ENCODE results near the gene ULK3. TPM values are rescaled to one million over a fixed set of nuclear protein-coding genes. Genes with fewer than 3 reads are reported as not detected.

ULK3 gene
- total and polyA plus RNA-seq, 2 donors (not counting 3 experiments of a cell fraction or from before 2014, with no cell fraction given), result 36.0 to 48.6 TPM

DNA sequence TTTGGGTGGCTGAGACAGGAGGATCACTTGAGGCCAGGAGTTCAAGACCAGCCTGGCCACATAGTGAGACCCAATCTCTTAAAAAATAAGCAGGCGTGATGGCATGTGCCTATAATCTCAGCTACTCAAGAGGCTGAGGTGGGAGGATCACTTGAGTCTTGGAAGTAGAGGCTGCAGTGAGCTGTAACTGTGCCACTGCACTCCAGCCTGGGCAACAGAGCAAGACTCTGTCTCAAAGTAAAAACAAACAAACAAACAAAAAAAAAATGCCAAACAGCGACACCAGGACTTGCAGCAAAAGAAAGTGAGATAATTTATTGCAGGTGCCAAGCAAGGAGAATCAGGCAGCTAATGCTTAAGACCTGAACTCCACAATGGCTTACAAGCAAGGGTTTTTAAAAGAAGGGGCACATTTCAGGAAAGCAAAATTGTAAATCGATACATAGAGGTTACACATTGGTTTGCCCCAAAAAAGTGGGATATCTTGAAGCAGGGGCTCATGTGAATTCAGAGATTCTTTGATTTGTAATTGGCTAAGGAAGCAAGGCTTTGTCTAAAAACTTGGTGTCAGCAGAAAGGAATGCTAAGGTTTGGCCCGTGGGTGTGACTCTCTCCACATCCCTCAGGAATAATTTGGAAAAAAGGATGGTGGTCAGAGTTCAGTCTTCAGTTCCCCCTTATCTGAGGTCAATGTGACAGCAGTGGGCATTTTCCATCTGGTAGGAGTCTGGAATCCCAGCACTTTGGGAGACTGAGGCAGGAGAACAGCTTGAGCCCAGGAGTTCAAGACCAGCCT is 41.7 kb upstream of the ULK3 start:
- Histone ChIP-seq H2AFZ (ENCODE audit: low read depth, low read length) (no peak overlapping the region), H3K9me3 (replicated peaks; ENCODE audit: control insufficient read depth, insufficient read depth, low read length) (no peaks in the 10 kb centered on the region), H3K27ac (ENCODE audit: insufficient read depth, low read depth, low read length) (no peak overlapping the region), H3K4me2 (ENCODE audit: insufficient read depth, low read length) (no peak overlapping the region), H3K4me3 (replicated peaks in 1 of 3; ENCODE audit: insufficient read depth in 1 of 3, low read depth in 1 of 3, low read length in 3 of 3) (no peak overlapping the region), H3K9me1 (replicated peaks; ENCODE audit: control insufficient read depth, extremely low read depth, insufficient read depth, low read length) (no peaks in the 10 kb centered on the region), H3K9ac (replicated peaks; ENCODE audit: extremely low read depth, insufficient read depth, low read length) (no peak overlapping the region), H3K27me3 (ENCODE audit: control insufficient read depth in 2 of 2, insufficient read depth in 2 of 2, low read length in 2 of 2) (no peaks in the 10 kb centered on the region), H4K20me1 (replicated peaks; ENCODE audit: control insufficient read depth, extremely low read depth, insufficient read depth, low read length) (no peaks in the 10 kb centered on the region), H3K36me3 (ENCODE audit: control insufficient read depth in 2 of 2, extremely low read depth in 1 of 2, insufficient read depth in 2 of 2, low read length in 2 of 2) (no peaks in the 10 kb centered on the region), H3K79me2 (ENCODE audit: control insufficient read depth, insufficient read depth, low read length) (no peaks in the 10 kb centered on the region), H3K4me1 (ENCODE audit: control insufficient read depth, extremely low read depth, insufficient read depth, low read length) (peaks cover 7% of the 10 kb centered on the region)
- CTCF ChIA-PET, result interaction anchor here (0.6 to 4.2 kb wide), 4 partner anchors 9 to 17 kb away, joined by 3 to 26 read pairs (median 6); partner anchors contain the start of gene SCAMP2
- intact Hi-C loops (cut with micrococcal nuclease), result no loop called here
- TF ChIP-seq POLR2AphosphoS5 (IDR thresholded peaks at IDR 0.05; ENCODE audit: insufficient read depth, low read depth, low read length), result no peak
- no peak for TF ChIP-seq POLR2A (IDR thresholded peaks at IDR 0.05; ENCODE audit: low read depth, low read length)
- TF ChIP-seq MYC (IDR thresholded peaks at IDR 0.05; ENCODE audit: low read depth, low read length), result no peak
- TF ChIP-seq JUN (IDR thresholded peaks at IDR 0.05; ENCODE audit: borderline replicate concordance, insufficient read depth, insufficient read length, low read depth), result no peak
- TF ChIP-seq GATA2 (IDR thresholded peaks at IDR 0.05; ENCODE audit: insufficient read depth, insufficient read length, low read depth, low read length), result no peak
- TF ChIP-seq EZH2 (IDR thresholded peaks at IDR 0.05; ENCODE audit: borderline replicate concordance, low read depth, low read length, severe bottlenecking), result no peak
- TF ChIP-seq, protein P1, sequence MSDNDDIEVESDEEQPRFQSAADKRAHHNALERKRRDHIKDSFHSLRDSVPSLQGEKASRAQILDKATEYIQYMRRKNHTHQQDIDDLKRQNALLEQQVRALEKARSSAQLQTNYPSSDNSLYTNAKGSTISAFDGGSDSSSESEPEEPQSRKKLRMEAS (IDR thresholded peaks at IDR 0.05; ENCODE audit: insufficient read depth, insufficient read length), result no peak
- TF ChIP-seq, protein P2, sequence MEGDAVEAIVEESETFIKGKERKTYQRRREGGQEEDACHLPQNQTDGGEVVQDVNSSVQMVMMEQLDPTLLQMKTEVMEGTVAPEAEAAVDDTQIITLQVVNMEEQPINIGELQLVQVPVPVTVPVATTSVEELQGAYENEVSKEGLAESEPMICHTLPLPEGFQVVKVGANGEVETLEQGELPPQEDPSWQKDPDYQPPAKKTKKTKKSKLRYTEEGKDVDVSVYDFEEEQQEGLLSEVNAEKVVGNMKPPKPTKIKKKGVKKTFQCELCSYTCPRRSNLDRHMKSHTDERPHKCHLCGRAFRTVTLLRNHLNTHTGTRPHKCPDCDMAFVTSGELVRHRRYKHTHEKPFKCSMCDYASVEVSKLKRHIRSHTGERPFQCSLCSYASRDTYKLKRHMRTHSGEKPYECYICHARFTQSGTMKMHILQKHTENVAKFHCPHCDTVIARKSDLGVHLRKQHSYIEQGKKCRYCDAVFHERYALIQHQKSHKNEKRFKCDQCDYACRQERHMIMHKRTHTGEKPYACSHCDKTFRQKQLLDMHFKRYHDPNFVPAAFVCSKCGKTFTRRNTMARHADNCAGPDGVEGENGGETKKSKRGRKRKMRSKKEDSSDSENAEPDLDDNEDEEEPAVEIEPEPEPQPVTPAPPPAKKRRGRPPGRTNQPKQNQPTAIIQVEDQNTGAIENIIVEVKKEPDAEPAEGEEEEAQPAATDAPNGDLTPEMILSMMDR (IDR thresholded peaks at IDR 0.05; ENCODE audit: extremely low read depth in 1 of 2, insufficient read depth in 1 of 2, low read depth in 1 of 2, low read length in 2 of 2), result no peak
- no peak for TF ChIP-seq FOS (IDR thresholded peaks at IDR 0.05; ENCODE audit: borderline replicate concordance, insufficient read depth, low read length)
- POLR2A ChIA-PET, result interaction anchor here (1.2 kb wide), 1 partner anchor 12 kb away, joined by 3 read pairs; the partner anchor contains the start of gene SCAMP2
- dilution Hi-C loops (cut with MboI; ENCODE audit: extremely low pct_ligation_motif_present, low sequenced_read_pairs), result no loop called here
- BruUV-seq (replicated peaks), result no TSS peak
- no peak for DNase-seq (ENCODE audit: low read depth, low spot score)
- FAIRE-seq, result no peak

Measured in endothelial cell of umbilical vein (primary cell).